SK-N-SH treated with all-trans-retinoic acid at 6 μM for 48 hours (cell line): ENCODE results near the gene RBM38.

Experiments used
- ATAC-seq: fragments of 200-7000 bp; cut with Tn5 transposase; 3 replicates; pipeline ENCODE4 v1.9.1; 2020; ENCODE audit warnings: mild to moderate bottlenecking, moderate library complexity
- ARNTL ChIP-seq: fragments of 450-650 bp; formaldehyde crosslinking; IDR thresholded peaks from 2 replicates; pipeline ENCODE4 v1.5.0; 2020; ENCODE audit warnings: low read depth, mild to moderate bottlenecking, moderate library complexity, borderline replicate concordance
- CREB5 ChIP-seq: fragments of 250-450 bp; sonication (Bioruptor Pico); IDR thresholded peaks from 2 replicates; pipeline ENCODE4 v1.5.1; 2020; ENCODE audit warnings: low read depth, mild to moderate bottlenecking, moderate library complexity
- CSDC2 ChIP-seq: fragments of 250-450 bp; sonication (Bioruptor Pico); IDR thresholded peaks from 2 replicates; pipeline ENCODE4 v1.5.0; 2020; ENCODE audit warnings: mild to moderate bottlenecking, moderate library complexity
- ESRRG ChIP-seq: fragments of 250-450 bp; sonication (Bioruptor Pico); IDR thresholded peaks from 2 replicates; pipeline ENCODE4 v1.6.1; 2021; ENCODE audit warnings: mild to moderate bottlenecking
- GLIS3 ChIP-seq: fragments of 250-450 bp; sonication (Bioruptor Pico); IDR thresholded peaks from 2 replicates; pipeline ENCODE4 v1.5.0; 2020; ENCODE audit warnings: mild to moderate bottlenecking, moderate library complexity
- ISL1 ChIP-seq: fragments of 250-450 bp; sonication (Bioruptor Pico); IDR thresholded peaks from 2 replicates; pipeline ENCODE4 v2.1.2; 2022; ENCODE audit warnings: mild to moderate bottlenecking, moderate library complexity
- OSR1 ChIP-seq: fragments of 250-450 bp; sonication (Bioruptor Pico); IDR thresholded peaks from 2 replicates; pipeline ENCODE4 v1.8.0; 2022; ENCODE audit warnings: moderate library complexity, mild to moderate bottlenecking, inconsistent platforms
- PATZ1 ChIP-seq: fragments of 250-450 bp; sonication (Bioruptor Pico); IDR thresholded peaks from 2 replicates; pipeline ENCODE4 v1.8.0; 2020; ENCODE audit warnings: mild to moderate bottlenecking, moderate library complexity, borderline replicate concordance
- POU6F1 ChIP-seq: fragments of 250-450 bp; sonication (Bioruptor Pico); IDR thresholded peaks from 2 replicates; pipeline ENCODE4 v1.8.0; 2021; ENCODE audit warnings: low read depth, mild to moderate bottlenecking, moderate library complexity, borderline replicate concordance
- PPARA ChIP-seq: fragments of 250-450 bp; sonication (Bioruptor Pico); IDR thresholded peaks from 2 replicates; pipeline ENCODE4 v1.5.0; 2020; ENCODE audit warnings: mild to moderate bottlenecking, borderline replicate concordance
- RARB ChIP-seq: fragments of 250-450 bp; sonication (Bioruptor Pico); IDR thresholded peaks from 2 replicates; pipeline ENCODE4 v1.8.0; 2021; ENCODE audit warnings: mild to moderate bottlenecking, moderate library complexity
- SNAI2 ChIP-seq: fragments of 250-450 bp; sonication (Bioruptor Pico); IDR thresholded peaks from 2 replicates; pipeline ENCODE4 v1.5.0; 2020; ENCODE audit warnings: mild to moderate bottlenecking, moderate library complexity
- TCF4 ChIP-seq: fragments of 250-450 bp; sonication (Bioruptor Pico); IDR thresholded peaks from 2 replicates; pipeline ENCODE4 v1.8.0; 2021; ENCODE audit warnings: mild to moderate bottlenecking, moderate library complexity, borderline replicate concordance
- TOX ChIP-seq: fragments of 250-450 bp; sonication (Bioruptor Pico); IDR thresholded peaks from 2 replicates; pipeline ENCODE4 v1.8.0; 2021; ENCODE audit warnings: mild to moderate bottlenecking, moderate library complexity, borderline replicate concordance
- ZC3H10 ChIP-seq: fragments of 250-450 bp; sonication (Bioruptor Pico); IDR thresholded peaks from 2 replicates; pipeline ENCODE4 v1.5.1; 2021; ENCODE audit warnings: mild to moderate bottlenecking, moderate library complexity
- ZNF565 ChIP-seq: fragments of 450-650 bp; formaldehyde crosslinking; conservative IDR thresholded peaks from 2 replicates; pipeline ENCODE4 v1.5.0; 2020; ENCODE audit warnings: low read depth, mild to moderate bottlenecking, moderate library complexity
- ZNF70 ChIP-seq: fragments of 450-650 bp; formaldehyde crosslinking; IDR thresholded peaks from 2 replicates; pipeline ENCODE4 v1.5.0; 2020; ENCODE audit warnings: mild to moderate bottlenecking, moderate library complexity
- ZNF8 ChIP-seq: fragments of 450-650 bp; formaldehyde crosslinking; IDR thresholded peaks from 2 replicates; pipeline ENCODE4 v1.5.0; 2020; ENCODE audit warnings: mild to moderate bottlenecking, moderate library complexity
- TF ChIP-seq, protein P1 (sequence below): fragments of 250-450 bp; sonication (Bioruptor Pico); IDR thresholded peaks from 2 replicates; pipeline ENCODE4 v1.5.0; 2020; ENCODE audit warnings: mild to moderate bottlenecking, moderate library complexity
- TF ChIP-seq, protein P2 (sequence below): fragments of 250-450 bp; sonication (Bioruptor Pico); IDR thresholded peaks from 2 replicates; pipeline ENCODE4 v1.5.1; 2021; ENCODE audit warnings: mild to moderate bottlenecking, moderate library complexity

RBM38 gene

DNA sequence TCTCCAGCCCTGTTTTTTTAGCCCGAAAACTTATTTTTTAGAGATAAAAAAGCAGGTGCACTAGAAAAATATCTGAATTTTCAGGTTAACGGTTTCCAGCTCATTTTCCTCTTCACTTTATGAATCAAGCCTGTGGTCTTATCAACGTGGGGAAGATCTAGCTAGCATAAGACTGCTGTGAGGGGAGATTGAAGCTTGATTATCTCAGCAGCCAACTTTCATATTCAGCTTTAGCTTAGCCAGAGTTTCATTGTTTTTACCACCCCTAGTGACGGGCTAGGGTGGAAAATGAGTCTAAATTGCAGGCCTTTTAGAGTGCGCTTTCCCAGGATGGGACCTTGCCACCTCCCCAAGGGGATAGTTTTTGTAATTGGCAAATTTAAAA lies 11.9 kb upstream of the RBM38 start (continued):
- TF ChIP-seq ARNTL (CRISPR knock-in tag) (no peak), TOX (CRISPR knock-in tag) (no peak)

DNA sequence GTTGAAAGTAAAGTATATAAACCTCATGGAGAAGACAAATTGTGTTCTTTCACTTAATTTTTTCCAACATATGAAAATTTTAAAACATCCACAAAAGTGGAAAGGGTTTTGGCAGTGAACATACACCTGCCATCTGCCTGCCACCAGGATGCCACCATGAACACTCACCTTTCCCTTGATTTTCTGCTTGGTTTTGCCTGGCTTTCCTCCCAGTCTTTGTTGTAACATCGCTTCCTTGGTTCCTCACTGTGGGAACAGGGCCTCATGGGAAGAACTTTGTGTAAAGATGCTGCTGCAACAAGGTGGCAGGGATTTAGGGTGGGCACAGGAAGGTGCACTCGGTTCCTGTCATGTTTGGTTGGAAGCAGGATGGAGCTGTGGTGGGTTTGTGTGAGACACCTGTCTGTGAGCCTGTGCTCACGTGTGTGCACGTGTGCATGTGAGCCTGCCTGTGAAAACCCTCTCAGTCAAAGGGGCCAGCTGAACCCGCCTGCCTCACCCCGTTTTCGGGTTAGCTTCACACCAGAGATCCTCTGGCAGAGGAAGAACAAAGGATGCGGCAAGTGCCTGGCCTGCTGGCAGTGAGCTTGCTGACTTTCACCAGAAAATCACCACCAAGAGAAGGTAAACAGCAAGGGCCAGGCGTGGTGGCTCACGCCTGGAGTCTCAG lies 11.0 kb upstream of the RBM38 start:
- ATAC-seq: no peak
- TF ChIP-seq ZNF565 (CRISPR knock-in tag) (no peak), CREB5 (CRISPR knock-in tag) (no peak), ISL1 (no peak), POU6F1 (CRISPR knock-in tag) (no peak), TOX (CRISPR knock-in tag) (no peak), PATZ1 (no peak), SNAI2 (CRISPR knock-in tag) (no peak), ZNF70 (no peak), ESRRG (CRISPR knock-in tag) (no peak), PPARA (CRISPR knock-in tag) (no peak), TCF4 (CRISPR knock-in tag) (no peak), ZNF8 (CRISPR knock-in tag) (no peak), OSR1 (CRISPR knock-in tag) (no peak), GLIS3 (CRISPR knock-in tag) (no peak), RARB (CRISPR knock-in tag) (no peak), CSDC2 (CRISPR knock-in tag) (no peak)
- TF ChIP-seq, protein P1, sequence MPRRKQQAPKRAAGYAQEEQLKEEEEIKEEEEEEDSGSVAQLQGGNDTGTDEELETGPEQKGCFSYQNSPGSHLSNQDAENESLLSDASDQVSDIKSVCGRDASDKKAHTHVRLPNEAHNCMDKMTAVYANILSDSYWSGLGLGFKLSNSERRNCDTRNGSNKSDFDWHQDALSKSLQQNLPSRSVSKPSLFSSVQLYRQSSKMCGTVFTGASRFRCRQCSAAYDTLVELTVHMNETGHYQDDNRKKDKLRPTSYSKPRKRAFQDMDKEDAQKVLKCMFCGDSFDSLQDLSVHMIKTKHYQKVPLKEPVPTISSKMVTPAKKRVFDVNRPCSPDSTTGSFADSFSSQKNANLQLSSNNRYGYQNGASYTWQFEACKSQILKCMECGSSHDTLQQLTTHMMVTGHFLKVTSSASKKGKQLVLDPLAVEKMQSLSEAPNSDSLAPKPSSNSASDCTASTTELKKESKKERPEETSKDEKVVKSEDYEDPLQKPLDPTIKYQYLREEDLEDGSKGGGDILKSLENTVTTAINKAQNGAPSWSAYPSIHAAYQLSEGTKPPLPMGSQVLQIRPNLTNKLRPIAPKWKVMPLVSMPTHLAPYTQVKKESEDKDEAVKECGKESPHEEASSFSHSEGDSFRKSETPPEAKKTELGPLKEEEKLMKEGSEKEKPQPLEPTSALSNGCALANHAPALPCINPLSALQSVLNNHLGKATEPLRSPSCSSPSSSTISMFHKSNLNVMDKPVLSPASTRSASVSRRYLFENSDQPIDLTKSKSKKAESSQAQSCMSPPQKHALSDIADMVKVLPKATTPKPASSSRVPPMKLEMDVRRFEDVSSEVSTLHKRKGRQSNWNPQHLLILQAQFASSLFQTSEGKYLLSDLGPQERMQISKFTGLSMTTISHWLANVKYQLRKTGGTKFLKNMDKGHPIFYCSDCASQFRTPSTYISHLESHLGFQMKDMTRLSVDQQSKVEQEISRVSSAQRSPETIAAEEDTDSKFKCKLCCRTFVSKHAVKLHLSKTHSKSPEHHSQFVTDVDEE (CRISPR knock-in tag): no peak
- TF ChIP-seq, protein P2, sequence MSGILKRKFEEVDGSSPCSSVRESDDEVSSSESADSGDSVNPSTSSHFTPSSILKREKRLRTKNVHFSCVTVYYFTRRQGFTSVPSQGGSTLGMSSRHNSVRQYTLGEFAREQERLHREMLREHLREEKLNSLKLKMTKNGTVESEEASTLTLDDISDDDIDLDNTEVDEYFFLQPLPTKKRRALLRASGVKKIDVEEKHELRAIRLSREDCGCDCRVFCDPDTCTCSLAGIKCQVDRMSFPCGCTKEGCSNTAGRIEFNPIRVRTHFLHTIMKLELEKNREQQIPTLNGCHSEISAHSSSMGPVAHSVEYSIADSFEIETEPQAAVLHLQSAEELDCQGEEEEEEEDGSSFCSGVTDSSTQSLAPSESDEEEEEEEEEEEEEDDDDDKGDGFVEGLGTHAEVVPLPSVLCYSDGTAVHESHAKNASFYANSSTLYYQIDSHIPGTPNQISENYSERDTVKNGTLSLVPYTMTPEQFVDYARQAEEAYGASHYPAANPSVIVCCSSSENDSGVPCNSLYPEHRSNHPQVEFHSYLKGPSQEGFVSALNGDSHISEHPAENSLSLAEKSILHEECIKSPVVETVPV: no peak

DNA sequence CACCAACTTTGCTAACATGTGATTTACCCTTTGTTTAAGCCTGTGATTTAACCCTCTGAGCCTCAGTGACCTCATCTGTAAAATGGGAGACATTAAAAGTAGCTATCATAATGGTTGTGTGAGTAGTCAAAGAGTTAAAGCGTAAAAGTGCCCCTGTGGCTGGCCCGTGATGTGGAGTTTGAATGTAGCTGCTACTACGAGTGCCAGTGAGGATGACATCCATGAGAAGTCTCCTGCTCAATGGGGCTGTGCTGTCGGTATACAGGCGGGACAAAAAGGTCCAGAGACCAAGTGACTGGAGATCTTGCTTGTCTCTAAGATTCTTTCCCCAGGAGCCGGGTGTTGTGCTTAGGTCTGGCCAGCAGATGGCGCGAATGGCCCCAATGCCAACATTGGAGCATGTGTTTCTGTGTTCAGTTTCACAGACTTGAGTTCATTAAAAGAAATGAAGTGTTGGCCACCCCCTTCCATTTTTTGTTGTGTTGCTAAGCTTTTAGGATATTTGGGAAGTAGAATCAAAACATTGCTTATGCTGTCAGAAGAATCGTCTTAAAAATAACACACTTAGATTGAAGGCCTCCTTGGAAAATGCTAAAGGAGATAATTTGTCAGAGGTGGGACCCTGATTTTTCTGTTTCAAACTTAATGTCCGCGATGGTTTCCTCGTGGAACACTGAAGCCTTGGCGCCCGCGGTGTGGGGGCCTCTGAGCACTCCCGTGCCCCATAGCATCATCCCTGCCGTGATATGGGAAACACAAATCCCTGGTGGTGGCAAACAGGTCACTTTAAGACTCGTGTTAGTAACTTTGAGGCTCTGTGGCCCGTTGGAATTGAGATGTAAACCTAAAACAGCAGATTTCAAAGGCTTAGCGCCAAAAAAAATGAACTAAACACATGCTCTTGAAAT lies 9.3 kb upstream of the RBM38 start:
- ATAC-seq: peak; percentile 88
- no peak for TF ChIP-seq SNAI2 (CRISPR knock-in tag)
- no peak for TF ChIP-seq ZNF8 (CRISPR knock-in tag)
- TF ChIP-seq PPARA (CRISPR knock-in tag): no peak
- no peak for TF ChIP-seq CSDC2 (CRISPR knock-in tag)
- TF ChIP-seq ISL1: no peak
- no peak for TF ChIP-seq ZC3H10 (CRISPR knock-in tag)
- TF ChIP-seq, protein P1 (CRISPR knock-in tag): no peak
- no peak for TF ChIP-seq PATZ1
